Left lung (tissue), 10 donors: ENCODE measurements around the gene KCNH4. TPM values are rescaled to one million over a fixed set of nuclear protein-coding genes. Genes with fewer than 3 reads are reported as not detected.

Experiments used
- ATAC-seq: fragments of 200-7000 bp; cut with Tn5 transposase; one replicate; pipeline ENCODE4 v1.9.1; 2020; ENCODE audit warnings: moderate library complexity
- DNase-seq, 4 donors: peaks; one replicate each; pipeline ENCODE4 v3.0.0-alpha.2; 2013 to 2020
- H3K27ac ChIP-seq, 2 donors: fragments of 200-600 bp; sonication (generic) in 1 of 2; one replicate each; pipeline versions ENCODE4 v1.5.0 to v1.8.0; 2020 to 2021
- H3K27me3 ChIP-seq, 2 donors: fragments of 200-600 bp; sonication (generic) in 1 of 2; one replicate each; pipeline versions ENCODE4 v1.5.0 to v1.8.0; 2020 to 2021
- H3K36me3 ChIP-seq, 2 donors: fragments of 200-600 bp; sonication (generic) in 1 of 2; one replicate each; pipeline versions ENCODE4 v1.5.0 to v1.8.0; 2020 to 2021
- H3K4me1 ChIP-seq, 2 donors: fragments of 200-600 bp; one replicate each; pipeline ENCODE4 v1.8.0; 2021
- H3K4me3 ChIP-seq, 2 donors: fragments of 200-600 bp; sonication (generic) in 1 of 2; one replicate each; pipeline versions ENCODE4 v1.5.0 to v1.8.0; 2020 to 2021; ENCODE audit warnings: mild to moderate bottlenecking in 1 of 2
- H3K9me3 ChIP-seq, 2 donors: fragments of 200-600 bp; sonication (generic) in 1 of 2; one replicate each; pipeline versions ENCODE4 v1.5.0 to v1.8.0; 2020 to 2021
- CTCF ChIP-seq, 2 donors: fragments of 200-600 bp; sonication (generic) in 1 of 2; IDR thresholded peaks; one replicate each; pipeline versions ENCODE4 v1.5.0 to v1.8.0; 2021; ENCODE audit warnings: antibody characterized with exemption in 2 of 2
- intact Hi-C, 2 donors: fragments of 100-400 bp; cut with DNase I; formaldehyde crosslinking; loops; one replicate each; pipeline versions ENCODE4 v1.11.2 to v1.14.2; 2022
- polyA plus RNA-seq, 6 donors: library from polyadenylated mRNA; unstranded; fragments of 120-200 nt; gene quantifications; one replicate each; pipeline ENCODE4 v1.2.1, GENCODE V29; 2013; ENCODE audit not compliant: insufficient read length in 6 of 6
- total RNA-seq, 2 donors: library from RNA; stranded (reverse); fragmentation: NEBNext Ultra II Directional; extraction: Animal tissue kit (Norgen Biotek cat#: 25700); gene quantifications; one replicate each; pipeline ENCODE4 v1.2.1, GENCODE V29; 2021
- donor health status: DM: no; HTN: yes; CAD: no.
- donor health status: DM: no; HTN: no; CAD: no.

KCNH4 gene
- total and polyA plus RNA-seq, 8 donors, result 0.03 to 0.16 (median 0.04) TPM; not detected in 2

GRCh38 chr17:42135664-42136653 is 45.0 kb downstream of the KCNH4 start:
- no peaks in the 10 kb centered on the region for H3K9me3 ChIP-seq
- peak overlapping the region in 1 of 2 donors; percentile 18 for H3K4me3 ChIP-seq
- H3K27ac ChIP-seq, result peak overlapping the region; percentile 82 to 90
- intact Hi-C loops, result no loop called here
- peaks cover 0 to 29% of the 10 kb centered on the region in 2 donors for H3K36me3 ChIP-seq
- DNase-seq, result peak in 3 of 4 donors; percentile 68 to 89 (median 84)
- H3K27me3 ChIP-seq, result no peaks in the 10 kb centered on the region
- ATAC-seq, result peak; percentile 82
- H3K4me1 ChIP-seq, result peaks cover 58 to 94% of the 10 kb centered on the region in 2 donors
- TF ChIP-seq CTCF (IDR thresholded peaks at IDR 0.05), result no peak

- peaks cover 0 to 25% of the 10 kb centered on the region in 2 donors for H3K36me3 ChIP-seq
- ATAC-seq, result no peak
- TF ChIP-seq CTCF (IDR thresholded peaks at IDR 0.05), result no peak
Measured at GRCh38 chr17:42135151-42135550, 45.8 kb downstream of the KCNH4 start.

GRCh38 chr17:42133461-42134041 is 47.4 kb downstream of the KCNH4 start:
- H3K4me3 ChIP-seq, result no peak overlapping the region
- peaks cover 0 to 33% of the 10 kb centered on the region in 2 donors for H3K36me3 ChIP-seq
- intact Hi-C loops, result no loop called here
- no peaks in the 10 kb centered on the region for H3K9me3 ChIP-seq
- no peak for TF ChIP-seq CTCF (IDR thresholded peaks at IDR 0.05)
- peak; percentile 42 for ATAC-seq
- H3K27ac ChIP-seq, result peak overlapping the region; percentile 84 to 90
- H3K4me1 ChIP-seq, result peaks cover 52 to 95% of the 10 kb centered on the region in 2 donors
- DNase-seq, result no peak
- no peaks in the 10 kb centered on the region for H3K27me3 ChIP-seq

More at GRCh38 chr17:42135151-42135550, 45.8 kb downstream of the KCNH4 start:
- intact Hi-C loops, result no loop called here
- Histone ChIP-seq H3K27me3 (no peaks in the 10 kb centered on the region), H3K4me3 (no peak overlapping the region), H3K27ac (peak overlapping the region; percentile 82 to 90), H3K9me3 (no peaks in the 10 kb centered on the region), H3K4me1 (peaks cover 58 to 95% of the 10 kb centered on the region in 2 donors)
- DNase-seq, result no peak

- Histone ChIP-seq H3K9me3 (no peaks in the 10 kb centered on the region), H3K27ac (peak overlapping the region; percentile 84 to 90), H3K27me3 (no peaks in the 10 kb centered on the region), H3K4me1 (peaks cover 47 to 91% of the 10 kb centered on the region in 2 donors), H3K36me3 (peaks cover 0 to 39% of the 10 kb centered on the region in 2 donors), H3K4me3 (no peak overlapping the region)
- no peak for TF ChIP-seq CTCF (IDR thresholded peaks at IDR 0.05)
- intact Hi-C loops, result no loop called here
- DNase-seq, result peak in 3 of 4 donors; percentile 68 to 88 (median 87)
- ATAC-seq, result peak; percentile 82
Measured at GRCh38 chr17:42132941-42133340, 48.0 kb downstream of the KCNH4 start.

- H3K9me3 ChIP-seq, result no peaks in the 10 kb centered on the region
- H3K4me3 ChIP-seq, result no peak overlapping the region
- H3K27ac ChIP-seq, result peak overlapping the region; percentile 84 to 90
- TF ChIP-seq CTCF (IDR thresholded peaks at IDR 0.05), result no peak
- ATAC-seq (no peak), DNase-seq (no peak)
- no peaks in the 10 kb centered on the region for H3K27me3 ChIP-seq
- intact Hi-C loops, result no loop called here
- peaks cover 47 to 85% of the 10 kb centered on the region in 2 donors for H3K4me1 ChIP-seq
- H3K36me3 ChIP-seq, result peaks cover 0 to 43% of the 10 kb centered on the region in 2 donors
Measured at GRCh38 chr17:42131981-42132432, 48.9 kb downstream of the KCNH4 start.
